GM21390 (cell line): ENCODE measurements around the gene MAGI2.
A peak's percentile ranks its signal among the peaks of the same experiment; 100 is the strongest.

Experiments used
- ATAC-seq: cut with Tn5 transposase; IDR thresholded peaks from one replicate; pipeline ENCODE4 v1.9.1; 2021; ENCODE audit not compliant: unreplicated experiment

MAGI2 gene

DNA sequence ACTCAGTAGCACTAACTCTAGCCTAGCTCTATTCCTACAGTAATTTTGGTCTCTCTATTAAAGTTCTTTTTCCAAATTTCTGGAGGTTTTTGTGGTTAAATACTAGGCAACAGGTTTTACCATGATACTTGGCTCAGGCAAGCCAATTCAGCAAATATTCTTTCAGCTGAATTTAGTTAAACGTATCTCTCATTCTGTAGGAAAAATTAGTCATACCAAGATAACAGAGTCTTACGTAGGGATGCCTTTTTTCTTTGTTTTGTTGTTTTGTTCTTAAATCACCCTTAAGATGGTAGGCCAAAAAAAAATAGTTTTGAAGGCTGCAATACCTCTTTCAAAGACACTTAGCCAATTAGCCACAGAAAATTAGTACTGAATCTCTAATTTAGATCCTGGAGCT is 180.5 kb downstream of the MAGI2 start:
- ATAC-seq = no peak

DNA sequence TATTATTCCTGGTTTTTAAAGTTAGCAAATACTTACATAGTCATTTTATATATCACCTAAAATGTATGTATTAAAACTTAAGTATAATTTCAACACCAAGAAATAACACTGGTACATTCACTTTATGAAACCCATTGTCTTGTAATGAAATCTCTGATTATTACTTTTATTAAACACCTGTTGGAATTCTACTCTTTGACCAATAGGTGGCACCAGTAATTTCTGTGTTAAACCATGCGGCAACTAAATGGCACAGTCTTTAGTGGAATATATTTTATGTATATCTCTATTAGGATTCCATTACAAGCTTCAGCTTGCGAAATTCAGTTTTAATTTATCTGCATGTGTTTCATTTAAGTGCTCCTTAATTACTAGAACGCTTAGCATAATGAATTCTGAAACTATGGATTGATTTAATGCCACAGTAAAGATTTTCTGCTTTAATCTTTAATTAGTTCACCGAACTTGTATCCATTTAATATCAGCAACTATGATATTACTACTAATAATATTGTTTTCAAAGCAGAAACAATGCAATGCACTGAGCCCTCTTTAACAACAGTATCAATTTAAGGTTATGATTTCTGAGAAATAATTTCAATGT is 181.3 kb downstream of the MAGI2 start:
- ATAC-seq = peak; percentile 69

DNA sequence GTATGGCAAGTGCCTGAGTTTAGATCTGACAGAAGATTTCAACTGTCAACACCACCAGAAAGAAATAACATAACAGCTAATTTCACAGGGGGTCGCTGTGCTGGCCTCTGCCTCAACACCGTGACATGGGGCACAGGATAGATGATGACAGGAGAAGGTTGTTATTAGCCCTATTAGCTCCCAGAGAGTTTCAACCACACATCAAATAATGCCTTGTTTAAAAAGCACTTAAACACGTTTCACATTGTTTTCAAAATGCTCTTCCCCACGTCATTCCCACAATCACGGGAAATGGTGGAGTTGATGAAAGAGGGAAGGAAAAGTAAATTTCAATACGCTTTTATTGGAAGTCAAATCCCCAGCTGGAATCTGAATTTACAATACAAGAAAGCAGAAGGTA is 184.7 kb downstream of the MAGI2 start:
- no peak for ATAC-seq

DNA sequence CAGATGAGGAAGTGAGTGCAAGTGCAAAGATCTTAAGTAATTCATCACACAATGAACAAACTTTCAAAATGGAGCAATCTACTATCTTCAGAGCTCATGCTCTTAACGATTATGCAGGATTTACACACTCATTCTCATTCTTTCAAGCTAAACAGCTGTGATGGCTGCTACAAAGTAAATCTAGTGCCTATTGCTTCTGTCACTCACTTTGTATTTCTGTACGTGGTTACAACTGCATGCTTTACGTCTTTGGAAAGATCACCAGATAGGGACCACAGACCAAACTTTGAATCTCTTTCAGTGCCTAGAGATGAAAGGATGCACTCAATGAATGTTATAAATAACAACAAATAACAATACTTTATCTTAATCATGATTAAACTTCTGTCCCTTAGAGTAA is 194.6 kb downstream of the MAGI2 start:
- no peak for ATAC-seq

DNA sequence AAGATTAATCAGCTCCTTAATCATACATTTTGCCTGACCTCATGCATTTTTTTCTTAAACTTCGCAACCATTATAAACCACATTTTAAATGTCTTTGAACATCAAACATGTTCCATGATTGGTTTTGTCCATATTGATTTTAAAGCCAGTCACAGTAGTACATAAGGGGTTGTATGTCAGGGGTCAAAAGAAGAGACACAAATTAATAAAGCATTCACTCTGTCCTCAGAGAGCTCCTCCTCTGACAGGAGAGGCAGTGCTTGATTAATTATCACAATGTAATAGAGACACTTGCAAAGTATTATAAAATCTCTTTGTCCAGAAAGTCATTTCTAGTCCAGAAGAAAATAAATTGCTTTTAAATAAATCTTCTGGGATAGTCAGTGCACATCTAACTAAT is 195.5 kb downstream of the MAGI2 start:
- no peak for ATAC-seq

DNA sequence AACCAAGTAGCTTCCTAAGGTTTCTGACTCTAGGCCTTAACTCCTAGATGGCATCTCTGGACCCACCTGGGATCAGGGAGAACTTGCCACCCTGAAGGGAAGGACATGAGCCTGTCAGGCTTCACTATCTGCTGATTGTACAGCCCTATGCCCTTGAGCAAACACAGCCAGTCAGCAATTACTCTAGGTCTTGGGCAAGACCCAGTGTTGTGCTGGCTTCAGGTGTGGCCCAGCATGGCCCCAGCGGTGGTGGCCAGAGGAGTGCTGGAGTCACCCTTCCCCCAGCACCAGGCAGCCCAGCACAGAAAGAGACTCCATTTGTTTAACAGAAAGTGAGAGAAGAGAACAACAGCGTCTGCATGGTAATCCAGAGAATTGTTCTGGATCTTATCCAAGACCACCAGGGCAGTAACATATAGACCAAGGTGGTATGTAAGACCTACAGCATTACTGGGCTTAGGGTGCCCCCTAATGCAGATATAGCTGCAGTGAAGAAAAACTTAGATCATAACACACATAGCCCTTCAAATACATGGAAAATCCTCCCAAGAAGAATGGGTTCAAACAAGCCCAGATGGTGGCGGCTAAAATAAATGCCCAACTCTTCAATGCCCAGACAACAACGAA is 207.7 kb downstream of the MAGI2 start:
- no peak for ATAC-seq

DNA sequence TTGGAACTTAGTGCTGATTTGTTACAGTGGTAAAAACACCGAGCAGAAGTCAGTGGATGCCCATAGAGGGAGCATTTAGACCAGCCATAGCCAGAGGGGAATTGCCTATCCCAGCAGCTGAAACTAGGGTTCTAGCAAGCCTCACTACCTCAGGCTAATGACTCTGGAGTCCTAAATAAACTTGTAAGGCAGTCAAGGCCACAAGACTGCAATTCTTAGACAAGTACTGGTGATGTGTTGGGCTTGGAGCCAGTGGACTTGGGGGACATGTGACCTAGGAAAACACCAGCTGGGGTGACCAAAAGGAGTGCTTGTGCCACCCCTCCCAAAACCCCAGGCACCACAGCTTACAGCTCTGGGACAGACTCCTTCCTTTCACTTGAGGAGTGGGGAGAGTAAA is 209.0 kb downstream of the MAGI2 start:
- ATAC-seq = no peak

DNA sequence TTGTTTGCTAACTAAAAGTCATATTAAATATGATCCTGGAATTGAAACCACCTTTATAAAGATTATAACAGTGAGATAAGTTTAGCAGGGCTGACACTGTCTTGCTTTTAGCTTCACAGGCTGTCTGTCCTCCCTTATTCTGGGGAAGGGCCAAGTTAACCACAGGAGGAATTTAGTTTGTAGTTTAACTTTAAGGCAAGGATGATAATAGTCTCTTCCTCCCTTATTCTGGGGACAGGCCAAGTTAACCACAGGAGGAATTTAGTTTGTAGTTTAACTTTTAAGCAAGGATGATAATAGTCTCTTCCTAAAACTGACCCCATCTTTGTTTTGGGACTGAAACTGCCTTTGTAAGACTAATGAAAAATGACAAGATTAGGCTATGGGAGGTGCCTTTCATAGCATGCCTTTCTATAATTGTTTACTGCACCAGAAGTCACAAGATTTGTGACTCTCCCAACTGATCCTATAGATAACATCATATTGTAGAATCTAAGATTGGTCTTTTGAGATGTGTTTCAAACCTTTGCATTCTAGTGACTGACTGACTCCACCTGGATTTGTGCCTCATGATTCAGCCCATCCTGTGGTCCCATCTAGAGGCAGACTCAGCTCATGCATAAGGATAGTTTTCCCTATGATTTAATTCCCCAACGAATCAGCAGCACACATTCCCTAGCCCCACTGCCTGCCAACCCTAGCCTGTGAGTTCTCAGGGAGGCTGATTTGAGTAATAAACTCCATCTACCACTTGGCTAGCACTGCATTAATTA is 212.0 kb downstream of the MAGI2 start:
- no peak for ATAC-seq

DNA sequence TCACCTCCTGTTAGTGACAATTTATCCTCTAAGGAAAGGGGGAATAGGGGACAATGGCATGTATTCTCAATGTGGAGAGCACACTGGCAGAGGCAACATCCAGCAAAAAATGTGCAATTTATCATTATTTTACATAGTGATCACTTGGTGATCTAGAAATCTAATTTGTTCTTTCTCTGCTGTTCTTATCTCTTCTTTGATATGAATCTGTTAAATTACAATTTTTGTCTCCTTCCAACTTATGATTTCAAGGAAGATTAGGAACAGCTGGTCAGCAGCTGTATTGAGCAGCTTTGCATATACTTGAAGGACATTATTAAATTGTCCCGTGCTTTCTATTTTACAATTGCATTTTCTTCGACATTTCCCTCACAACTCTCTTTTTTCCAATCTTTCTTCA is 213.1 kb downstream of the MAGI2 start:
- no peak for ATAC-seq

DNA sequence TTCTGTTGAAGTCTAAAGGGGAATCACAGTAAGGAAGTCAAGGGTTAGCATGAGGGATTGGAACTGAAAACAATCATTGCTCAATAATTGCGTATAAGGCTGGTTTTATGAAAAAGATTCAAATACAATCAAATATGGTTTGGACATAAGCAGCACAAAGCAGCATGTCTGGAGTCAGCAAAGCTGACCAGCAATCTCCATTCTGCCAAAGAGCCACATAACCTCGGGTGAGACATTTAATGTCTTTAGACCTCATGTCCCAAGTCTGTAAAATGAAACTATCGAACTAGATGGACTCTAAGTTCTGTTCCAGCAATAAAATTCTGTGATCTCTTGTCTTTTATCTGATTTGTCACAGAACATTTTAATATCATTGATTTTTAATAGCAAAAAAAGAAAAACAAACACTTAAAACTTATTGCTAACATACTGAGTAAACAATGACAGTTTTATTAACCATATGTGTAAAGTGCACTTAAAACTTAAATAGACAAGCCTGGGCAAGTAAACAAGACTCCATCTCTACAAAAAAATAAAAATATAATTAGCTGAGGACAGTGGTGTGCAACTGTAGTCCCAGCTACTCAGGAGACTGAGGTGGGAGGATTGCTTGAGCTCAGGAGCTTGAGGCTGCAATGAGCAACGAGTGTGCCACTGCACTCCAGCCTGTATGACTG is 217.0 kb downstream of the MAGI2 start:
- no peak for ATAC-seq

DNA sequence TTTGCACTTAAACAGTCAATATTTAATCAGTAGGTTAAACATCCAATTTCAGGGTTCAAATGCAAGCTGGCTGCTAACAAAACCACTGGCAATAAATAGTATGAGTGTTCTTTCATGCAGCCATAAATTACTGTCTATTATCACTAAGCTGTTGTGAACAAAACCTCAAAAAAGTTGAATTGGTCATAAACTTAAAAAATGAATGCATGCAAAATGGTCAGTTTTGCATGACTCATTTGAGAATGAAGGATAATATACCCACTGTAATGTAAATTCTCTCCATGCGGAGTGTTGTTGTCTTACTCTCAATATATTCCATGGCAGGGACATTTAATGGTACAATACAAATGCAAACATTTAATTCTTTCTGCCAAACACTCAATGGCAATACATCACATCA is 226.4 kb downstream of the MAGI2 start:
- ATAC-seq = no peak

DNA sequence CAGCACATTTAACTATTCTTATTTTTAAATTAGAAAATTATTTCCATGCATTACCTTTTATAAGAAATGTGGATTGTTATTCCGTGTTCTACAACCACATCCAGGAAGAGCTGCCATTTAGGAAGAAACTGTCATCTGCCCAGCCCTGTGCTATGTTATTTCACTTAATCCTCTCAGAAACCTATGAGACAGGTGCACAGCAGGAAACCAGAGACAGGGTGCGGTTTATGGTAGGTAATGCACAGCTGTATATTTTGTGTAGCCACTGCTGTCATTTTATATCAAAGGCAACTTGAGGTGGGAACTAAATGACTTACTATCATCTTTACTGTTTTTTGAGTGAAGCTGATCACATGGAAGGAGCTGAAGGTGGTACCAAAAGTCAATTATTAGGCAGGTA is 232.3 kb downstream of the MAGI2 start:
- ATAC-seq = no peak

DNA sequence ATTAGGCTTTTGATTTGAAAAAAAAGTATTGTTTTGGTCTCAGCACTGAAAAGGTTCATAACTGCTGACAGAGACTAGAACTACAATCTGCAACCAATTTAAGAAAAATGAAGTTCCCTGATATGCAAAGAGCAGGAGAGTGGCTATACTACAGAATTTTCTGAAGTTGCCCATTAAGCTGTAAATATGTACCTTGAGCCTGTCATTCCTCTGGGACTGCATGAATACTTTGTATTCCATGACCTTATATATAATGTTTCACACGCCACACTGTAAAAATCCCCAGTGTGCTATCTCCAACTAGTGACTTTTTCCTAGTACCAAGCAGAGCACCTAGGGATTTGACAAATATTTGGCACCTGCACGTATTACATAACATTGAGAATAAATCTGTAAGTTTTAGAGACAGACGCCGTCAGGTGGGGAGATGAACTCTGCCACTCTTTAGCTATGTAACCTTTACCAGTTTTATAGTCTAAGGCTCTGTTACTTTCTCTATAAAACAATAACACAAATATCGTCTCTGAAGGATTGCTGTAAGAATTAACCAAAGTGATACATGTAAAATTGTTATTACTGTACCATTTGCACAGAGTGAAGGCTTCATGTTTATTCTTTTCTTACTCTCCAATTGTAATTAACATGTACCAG is 235.4 kb downstream of the MAGI2 start:
- no peak for ATAC-seq

DNA sequence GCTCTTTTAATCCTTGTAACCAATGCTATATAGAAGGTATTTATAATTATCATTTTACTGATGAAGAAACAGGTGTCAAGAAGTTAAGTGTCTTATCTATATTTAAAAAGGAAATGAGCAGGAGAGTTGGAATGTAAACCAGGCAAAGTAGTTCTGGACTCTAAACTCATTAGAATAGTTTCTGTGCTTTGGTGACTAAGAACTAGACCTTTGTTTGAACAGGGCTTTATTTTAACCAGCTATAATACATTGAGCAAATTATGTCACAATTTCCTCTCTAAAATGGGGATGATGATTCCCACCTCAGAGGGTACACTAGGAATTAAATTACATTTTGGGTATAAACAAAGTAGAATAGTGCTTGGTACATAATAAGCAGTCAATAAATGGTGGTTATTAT is 236.0 kb downstream of the MAGI2 start:
- ATAC-seq = no peak

DNA sequence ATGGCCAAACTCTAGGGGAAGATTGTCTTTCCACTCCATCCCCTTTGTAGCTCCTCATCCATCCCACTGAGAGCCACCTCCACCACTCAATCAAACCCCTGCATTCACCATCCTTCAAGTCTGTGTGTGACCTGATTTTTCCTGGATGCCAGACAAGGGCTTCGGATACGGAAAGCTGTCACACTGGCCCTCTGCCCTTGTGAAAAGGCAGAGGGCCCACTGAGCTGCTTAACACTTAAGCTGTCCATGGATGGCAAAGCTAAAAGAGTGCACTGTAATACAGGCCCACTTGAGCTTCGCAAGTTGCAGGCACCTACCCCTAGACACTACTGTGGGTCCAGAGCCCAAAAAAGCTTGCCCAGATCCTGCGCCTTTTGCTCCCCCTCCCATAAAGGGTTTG is 237.2 kb downstream of the MAGI2 start:
- no peak for ATAC-seq

DNA sequence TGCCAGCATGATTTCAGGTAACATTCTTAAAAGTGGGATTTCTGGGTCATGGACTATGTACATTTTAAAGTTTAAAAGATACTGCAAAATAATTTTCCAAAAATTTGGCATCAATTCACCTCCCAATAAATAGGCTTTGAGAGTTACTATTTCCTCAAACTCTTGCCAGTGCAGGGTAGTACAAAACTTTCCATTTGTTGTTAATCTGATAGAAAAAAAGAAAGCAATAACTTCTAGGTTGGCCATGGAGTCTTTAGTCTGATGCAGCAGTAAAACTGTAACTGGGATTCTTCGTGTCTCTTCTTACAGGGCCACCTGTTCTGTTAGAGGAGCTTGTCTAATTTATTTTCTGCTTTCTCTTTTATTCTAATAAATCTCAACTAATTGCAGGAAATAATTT is 241.1 kb downstream of the MAGI2 start:
- no peak for ATAC-seq

DNA sequence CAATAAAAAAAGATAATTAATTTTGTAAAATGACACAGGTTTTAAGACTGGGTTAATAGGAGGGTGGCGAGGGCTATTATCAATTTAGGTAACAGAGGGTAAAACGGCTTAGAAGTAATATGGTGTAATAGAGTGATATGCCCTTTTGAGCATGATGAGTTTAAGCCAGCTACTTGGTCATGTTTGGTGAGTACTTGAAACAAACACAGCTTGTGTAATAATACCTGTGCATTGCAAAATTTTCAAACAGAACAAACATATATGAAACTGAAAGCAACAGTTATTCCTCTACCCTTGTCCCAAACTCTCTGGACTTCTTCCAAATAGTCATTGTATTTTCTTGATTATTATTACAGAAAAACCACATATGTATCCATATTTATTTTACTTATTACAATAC is 241.7 kb downstream of the MAGI2 start:
- no peak for ATAC-seq

DNA sequence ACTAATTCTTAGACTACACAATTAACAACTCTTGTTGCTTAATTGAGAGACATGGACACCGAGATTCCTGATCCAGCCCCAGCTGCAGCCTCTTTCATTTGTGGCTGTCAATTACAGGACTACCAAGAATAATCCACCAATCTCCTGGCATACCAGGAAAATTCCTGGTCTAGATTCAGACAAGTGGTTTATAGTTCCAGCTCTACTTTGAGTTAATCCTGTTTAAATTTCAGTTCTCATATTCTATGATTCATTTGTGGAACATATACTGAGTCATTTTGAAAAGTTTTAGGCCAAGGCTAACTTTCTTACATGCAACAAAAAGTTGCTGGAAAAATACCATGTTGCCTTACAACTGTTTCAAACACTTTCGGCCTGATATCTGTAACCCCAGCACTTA is 253.5 kb downstream of the MAGI2 start:
- no peak for ATAC-seq

DNA sequence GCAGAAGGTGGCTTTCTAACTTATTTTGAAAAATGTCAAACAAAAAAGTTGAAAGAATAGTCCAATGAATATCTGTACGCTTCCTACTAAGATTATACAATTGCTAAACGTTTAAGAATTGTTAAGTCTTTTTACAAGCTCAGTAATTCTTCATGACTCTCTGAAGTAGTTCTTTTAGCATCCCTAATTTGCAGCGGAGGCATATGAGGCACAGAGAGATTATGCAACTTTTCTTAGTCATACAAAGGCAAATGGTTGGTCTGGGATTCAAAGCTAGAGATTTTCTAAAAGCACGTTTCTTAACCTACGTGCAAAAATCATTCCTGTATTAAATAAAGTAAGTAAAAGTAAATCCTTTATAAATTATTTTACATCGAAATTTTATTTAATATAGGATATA is 254.2 kb downstream of the MAGI2 start:
- ATAC-seq = no peak

DNA sequence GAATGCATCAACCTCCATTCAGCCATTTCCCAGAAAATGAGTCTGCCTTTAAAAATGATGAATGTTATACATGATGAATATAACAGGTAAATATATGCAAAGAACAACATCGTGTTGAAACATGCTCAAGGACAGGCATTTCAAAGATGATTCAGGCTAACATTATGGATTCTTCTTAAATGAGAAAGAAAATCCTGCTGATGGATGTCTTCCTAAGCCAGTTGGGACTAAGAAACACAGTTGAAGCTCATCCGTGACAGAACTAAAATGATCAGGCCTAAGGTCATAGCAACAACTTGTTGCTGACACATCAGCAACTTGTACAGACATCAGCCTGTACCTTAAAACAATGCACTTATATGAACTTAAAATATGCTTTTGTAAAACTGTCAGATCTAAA is 267.9 kb downstream of the MAGI2 start:
- ATAC-seq = no peak

DNA sequence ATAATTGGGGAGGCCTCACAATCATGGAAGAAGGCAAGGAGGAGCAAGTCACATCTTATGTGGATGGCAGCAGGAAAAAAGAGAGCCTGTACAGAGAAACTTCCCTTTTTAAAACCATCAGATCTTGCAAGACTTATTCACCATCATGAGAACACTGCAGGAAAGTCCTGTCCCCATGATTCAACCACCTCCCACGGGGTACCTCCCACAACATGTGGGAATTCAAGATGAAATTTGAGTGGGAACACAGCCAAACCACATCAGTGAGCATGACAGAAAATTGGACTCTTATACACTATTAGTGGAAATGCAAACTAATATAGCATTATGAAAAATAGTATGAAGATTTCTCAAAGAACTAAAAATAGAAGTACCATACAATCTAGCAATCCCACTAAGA is 271.2 kb downstream of the MAGI2 start:
- ATAC-seq = no peak

DNA sequence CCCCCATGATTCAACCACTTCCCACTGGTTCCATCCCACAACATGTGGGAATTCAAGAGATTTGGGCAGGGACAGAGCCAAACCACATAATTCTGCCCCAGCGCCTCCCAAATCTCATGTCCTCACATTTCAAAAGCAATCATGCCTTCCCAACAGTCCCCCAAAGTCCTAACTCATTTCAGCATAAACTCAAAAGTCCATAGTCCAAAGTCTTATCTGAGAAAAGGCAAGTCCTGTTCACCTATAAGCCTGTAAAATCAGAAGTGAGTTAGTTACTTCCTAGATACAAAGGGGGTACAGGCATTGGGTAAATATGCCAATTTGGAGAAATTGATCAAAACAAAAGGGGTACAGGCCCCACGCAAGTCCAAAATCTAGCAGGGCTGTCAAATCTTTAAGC is 272.9 kb downstream of the MAGI2 start:
- no peak for ATAC-seq
